KMS-11 (cell line): ENCODE measurements around the gene FSTL3.

Source experiments
- H2AFZ ChIP-seq: fragments of 200-600 bp; sonication (generic); 2 replicates; pipeline ENCODE4 v1.6.1; 2016; ENCODE audit warnings: antibody characterized with exemption, mixed run types, low read depth
- H3K27ac ChIP-seq: fragments of 200-600 bp; sonication (generic); 2 replicates; pipeline ENCODE4 v1.6.1; 2016; ENCODE audit warnings: mild to moderate bottlenecking, mixed run types
- H3K27me3 ChIP-seq: fragments of 200-600 bp; sonication (generic); 2 replicates; pipeline ENCODE4 v1.6.1; 2017; ENCODE audit warnings: mild to moderate bottlenecking, low read depth, mixed run types, moderate library complexity; ENCODE audit not compliant: insufficient read depth
- H3K36me3 ChIP-seq: fragments of 200-600 bp; sonication (generic); 2 replicates; pipeline ENCODE4 v1.6.1; 2017; ENCODE audit warnings: mild to moderate bottlenecking, mixed run types; ENCODE audit not compliant: insufficient read depth
- H3K4me1 ChIP-seq: fragments of 200-600 bp; sonication (generic); 2 replicates; pipeline ENCODE4 v1.6.1; 2016; ENCODE audit warnings: mild to moderate bottlenecking, low read depth, mixed run types; ENCODE audit not compliant: poor library complexity, severe bottlenecking
- H3K4me2 ChIP-seq: fragments of 200-600 bp; sonication (generic); 2 replicates; pipeline ENCODE4 v1.7.0; 2016; ENCODE audit warnings: mild to moderate bottlenecking, mixed run types
- H3K4me3 ChIP-seq: fragments of 200-600 bp; sonication (generic); IDR thresholded peaks from 2 replicates; pipeline ENCODE4 v1.6.1; 2017; ENCODE audit warnings: low read depth, low read length, mixed read lengths; ENCODE audit not compliant: insufficient read depth
- H3K79me2 ChIP-seq: fragments of 200-600 bp; sonication (generic); 2 replicates; pipeline ENCODE4 v1.6.1; 2016; ENCODE audit warnings: low read depth, mixed run types; ENCODE audit not compliant: insufficient read depth
- H3K9ac ChIP-seq: fragments of 200-600 bp; sonication (generic); 2 replicates; pipeline ENCODE4 v1.6.1; 2016; ENCODE audit warnings: mild to moderate bottlenecking, mixed run types
- H4K20me1 ChIP-seq: fragments of 200-600 bp; sonication (generic); 2 replicates; pipeline ENCODE4 v1.6.1; 2016; ENCODE audit warnings: mild to moderate bottlenecking, mixed run types; ENCODE audit not compliant: insufficient read depth
- CTCF ChIP-seq: fragments of 200-600 bp; sonication (generic); conservative IDR thresholded peaks from 2 replicates; pipeline ENCODE4 v1.6.1; 2017; ENCODE audit warnings: low read depth, mild to moderate bottlenecking, antibody characterized with exemption, low read length, moderate library complexity, mixed read lengths

The FSTL3 gene

DNA sequence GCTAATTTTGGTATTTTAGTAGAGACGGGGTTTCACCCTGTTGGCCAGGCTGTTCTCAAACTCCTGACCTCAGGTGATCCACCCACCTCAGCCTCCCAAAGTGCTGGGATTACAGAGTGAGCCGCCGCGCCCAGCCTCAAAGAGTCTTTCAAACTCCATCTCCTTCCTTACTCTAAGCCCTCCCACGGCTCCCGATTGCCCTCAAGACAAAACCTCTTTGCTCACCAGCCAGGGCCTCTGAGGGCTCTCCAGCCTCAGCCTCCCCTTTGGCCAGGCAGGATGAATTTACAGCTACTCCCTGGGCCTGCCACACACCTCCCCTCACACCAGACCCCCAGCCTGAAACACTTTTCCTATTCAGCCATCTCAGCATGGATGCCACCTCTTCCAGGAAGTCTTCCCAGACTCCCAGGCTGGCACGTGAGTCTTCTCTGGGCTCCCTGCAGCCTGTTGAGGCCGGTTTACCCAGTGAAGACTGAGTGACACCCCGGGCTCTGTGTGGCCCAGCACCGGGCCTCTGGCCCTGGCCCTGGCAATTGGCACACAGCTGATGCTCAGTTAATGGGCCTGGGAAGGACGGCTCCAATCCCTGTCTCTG, 11.5 kb downstream of the FSTL3 start:
- H3K27ac ChIP-seq, result no peak overlapping the region
- no peak overlapping the region for H3K4me3 ChIP-seq
- H3K79me2 ChIP-seq, result no peaks in the 10 kb centered on the region
- no peak overlapping the region for H2AFZ ChIP-seq
- H3K36me3 ChIP-seq, result no peaks in the 10 kb centered on the region
- H3K4me2 ChIP-seq, result no peak overlapping the region
- H3K27me3 ChIP-seq, result peaks cover 64% of the 10 kb centered on the region
- no peak for TF ChIP-seq CTCF
- H3K4me1 ChIP-seq, result no peaks in the 10 kb centered on the region
- H3K9ac ChIP-seq, result no peak overlapping the region
- H4K20me1 ChIP-seq, result no peaks in the 10 kb centered on the region

GRCh38 chr19:688214-688613, 12.0 kb downstream of the FSTL3 start:
- H3K4me1 ChIP-seq, result no peaks in the 10 kb centered on the region
- H3K4me3 ChIP-seq, result no peak overlapping the region

DNA sequence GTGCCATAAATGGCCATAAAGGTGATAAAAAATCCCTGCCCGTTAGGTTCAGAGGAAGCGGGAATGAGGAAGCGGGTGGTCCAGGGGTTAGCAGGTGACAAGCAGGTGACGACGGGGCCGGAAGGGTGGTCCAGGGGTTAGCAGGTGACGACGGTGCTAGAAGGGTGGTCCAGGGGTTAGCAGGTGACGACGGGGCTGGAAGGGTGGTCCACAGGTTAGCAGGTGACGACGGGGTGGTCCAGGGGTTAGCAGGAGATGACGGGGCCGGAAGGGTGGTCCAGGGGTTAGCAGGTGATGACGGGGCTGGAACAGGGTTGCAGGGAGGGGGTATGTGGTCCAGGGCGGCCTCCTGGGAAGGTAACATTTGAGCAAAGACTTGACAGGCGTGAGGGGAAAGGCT, 12.8 kb downstream of the FSTL3 start:
- Histone ChIP-seq H3K36me3 (no peaks in the 10 kb centered on the region), H3K9ac (no peak overlapping the region), H3K27ac (no peak overlapping the region), H4K20me1 (no peaks in the 10 kb centered on the region), H3K79me2 (no peaks in the 10 kb centered on the region), H3K4me1 (no peaks in the 10 kb centered on the region), H3K4me3 (no peak overlapping the region), H3K27me3 (peaks cover 72% of the 10 kb centered on the region), H2AFZ (no peak overlapping the region), H3K4me2 (no peak overlapping the region)
- TF ChIP-seq CTCF, result no peak

More at GRCh38 chr19:688214-688613, 12.0 kb downstream of the FSTL3 start:
- Histone ChIP-seq H4K20me1 (no peaks in the 10 kb centered on the region), H3K4me2 (no peak overlapping the region), H3K27me3 (peaks cover 68% of the 10 kb centered on the region), H3K9ac (no peak overlapping the region), H3K27ac (no peak overlapping the region), H3K79me2 (no peaks in the 10 kb centered on the region), H2AFZ (no peak overlapping the region), H3K36me3 (no peaks in the 10 kb centered on the region)
- no peak for TF ChIP-seq CTCF

- Histone ChIP-seq H3K4me1 (no peaks in the 10 kb centered on the region), H3K27ac (no peak overlapping the region), H3K4me3 (no peak overlapping the region), H2AFZ (no peak overlapping the region), H3K9ac (no peak overlapping the region), H4K20me1 (no peaks in the 10 kb centered on the region), H3K27me3 (peaks cover 83% of the 10 kb centered on the region), H3K36me3 (no peaks in the 10 kb centered on the region), H3K79me2 (no peaks in the 10 kb centered on the region), H3K4me2 (no peak overlapping the region)
- TF ChIP-seq CTCF, result no peak
Observed at GRCh38 chr19:690203-690602, 14.0 kb downstream of the FSTL3 start.
